NCI-H2196 (cell line): ENCODE measurements around the gene HEXB.
"Not testable (repeated sequence)": the region's sequence is repeated elsewhere in the genome, so short reads cannot be mapped to it uniquely, and the experiment has no call there.

Experiments
- DNase-seq: peaks from one replicate; lab custom pipeline; 2025; ENCODE audit not compliant: unreplicated experiment; lab: John Stamatoyannopoulos, UW

The HEXB gene

GRCh38 chr5:74657165-74657564 is 27.9 kb upstream of the HEXB start:
- DNase-seq, result no peak

GRCh38 chr5:74659172-74659571 is 25.9 kb upstream of the HEXB start:
- DNase-seq, result no peak

- DNase-seq, result no peak
Observed at GRCh38 chr5:74660140-74660539, 24.9 kb upstream of the HEXB start.

GRCh38 chr5:74660873-74661272 is 24.2 kb upstream of the HEXB start:
- DNase-seq, result no peak

GRCh38 chr5:74664551-74664950 is 20.5 kb upstream of the HEXB start:
- no peak for DNase-seq

GRCh38 chr5:74665273-74665672 is 19.8 kb upstream of the HEXB start:
- DNase-seq, result no peak

GRCh38 chr5:74665816-74666215 is 19.2 kb upstream of the HEXB start:
- no peak for DNase-seq

- no peak for DNase-seq
Observed at GRCh38 chr5:74667396-74667795, 17.6 kb upstream of the HEXB start.

GRCh38 chr5:74669821-74670220 is 15.2 kb upstream of the HEXB start:
- no peak for DNase-seq

GRCh38 chr5:74670396-74671038 is 14.5 kb upstream of the HEXB start:
- DNase-seq, result no peak

- DNase-seq, result no peak
Observed at GRCh38 chr5:74672215-74672877, 12.7 kb upstream of the HEXB start.

GRCh38 chr5:74673011-74673790 is 11.8 kb upstream of the HEXB start:
- DNase-seq, result peak; percentile 4

GRCh38 chr5:74676466-74676865 is 8.6 kb upstream of the HEXB start:
- DNase-seq, result not testable (repeated sequence)

- not testable (repeated sequence) for DNase-seq
Observed at GRCh38 chr5:74678123-74678522, 6.9 kb upstream of the HEXB start.

- not testable (repeated sequence) for DNase-seq
Observed at GRCh38 chr5:74679300-74679699, 5.7 kb upstream of the HEXB start.

- DNase-seq, result no peak
Observed at GRCh38 chr5:74679966-74680365, 5.1 kb upstream of the HEXB start.

GRCh38 chr5:74685979-74686631 is 1.1 kb downstream of the HEXB start:
- no peak for DNase-seq

GRCh38 chr5:74686962-74687751 is 2.1 kb downstream of the HEXB start:
- no peak for DNase-seq

GRCh38 chr5:74693191-74693590 is 8.2 kb downstream of the HEXB start:
- no peak for DNase-seq

- no peak for DNase-seq
Observed at GRCh38 chr5:74717596-74717995, 32.6 kb downstream of the HEXB start.

- DNase-seq, result no peak
Observed at GRCh38 chr5:74722271-74722670, 37.2 kb downstream of the HEXB start.
